Fibroblast of lung (primary cell): Measurements from ENCODE around the gene CCDC27.

Experiments
- CTCF ChIP-seq, 2 donors: IDR thresholded peaks in 1 of 2; conservative IDR thresholded peaks in 1 of 2; 1 replicate in 1 of 2; 2 replicates in 1 of 2; pipeline ENCODE4 v1.5.1; 2011 to 2012; ENCODE audit warnings: low read length in 2 of 2, control low read depth in 1 of 2, inconsistent platforms in 1 of 2, low read depth in 1 of 2, mild to moderate bottlenecking in 1 of 2
- EZH2 ChIP-seq: IDR thresholded peaks from 2 replicates; pipeline ENCODE4 v1.5.1; 2012; ENCODE audit warnings: low read length, control low read depth, mild to moderate bottlenecking; ENCODE audit errors: missing control alignments

GRCh38 chr1:3750741-3751140, 1.5 kb upstream of the CCDC27 start:
- TF ChIP-seq CTCF (conservative IDR thresholded peaks at IDR 0.05 in 1 of 2, IDR thresholded peaks at IDR 0.05 in 1 of 2; ENCODE audit: low read depth in 1 of 2, low read length in 2 of 2): no peak
- no peak for TF ChIP-seq EZH2
